Measurements from ENCODE around the gene LIMK1.

The LIMK1 gene

GRCh38 chr7:74069790-74070618 is 13.6 kb upstream of the LIMK1 start:
- DNase-seq (ENCODE audit: low read depth) = no peak
- no peak for TF ChIP-seq CTCF (IDR thresholded peaks at IDR 0.05; ENCODE audit: insufficient read depth, low read depth, low read length, missing control alignments)
- H3K4me3 ChIP-seq (ENCODE audit: low read length) = no peak overlapping the region

- no peak overlapping the region for H3K4me3 ChIP-seq (ENCODE audit: low read length)
- no peak for TF ChIP-seq CTCF (IDR thresholded peaks at IDR 0.05; ENCODE audit: insufficient read depth, low read depth, low read length, missing control alignments)
- DNase-seq (ENCODE audit: low read depth) = no peak
These were observed 13.0 kb upstream of the LIMK1 start for GRCh38 chr7:74070619-74070921.

- no peak for TF ChIP-seq CTCF (IDR thresholded peaks at IDR 0.05; ENCODE audit: insufficient read depth, low read depth, low read length, missing control alignments)
- no peak for DNase-seq (ENCODE audit: low read depth)
- H3K4me3 ChIP-seq (ENCODE audit: low read length) = no peak overlapping the region
These were observed 12.5 kb upstream of the LIMK1 start for GRCh38 chr7:74071121-74071520.

- no peak for TF ChIP-seq CTCF (IDR thresholded peaks at IDR 0.05; ENCODE audit: insufficient read depth, low read depth, low read length, missing control alignments)
- no peak for DNase-seq (ENCODE audit: low read depth)
- no peak overlapping the region for H3K4me3 ChIP-seq (ENCODE audit: low read length)
These were observed 8.8 kb upstream of the LIMK1 start for GRCh38 chr7:74074770-74075169.

GRCh38 chr7:74078461-74078860 is 5.1 kb upstream of the LIMK1 start:
- TF ChIP-seq CTCF (IDR thresholded peaks at IDR 0.05; ENCODE audit: insufficient read depth, low read depth, low read length, missing control alignments) = no peak
- no peak overlapping the region for H3K4me3 ChIP-seq (ENCODE audit: low read length)
- DNase-seq (ENCODE audit: low read depth) = no peak

GRCh38 chr7:74082770-74083116 is 861 bp upstream of the LIMK1 start:
- no peak for DNase-seq (ENCODE audit: low read depth)
- no peak for TF ChIP-seq CTCF (IDR thresholded peaks at IDR 0.05; ENCODE audit: insufficient read depth, low read depth, low read length, missing control alignments)
- H3K4me3 ChIP-seq (ENCODE audit: low read length) = no peak overlapping the region
